Upper lobe of left lung (tissue), 6 donors: Measurements from ENCODE around the gene NAV2. TPM values are rescaled to one million over a fixed set of nuclear protein-coding genes. Genes with fewer than 3 reads are reported as not detected.

Source experiments
- ATAC-seq, 2 donors: fragments of 200-7000 bp; cut with Tn5 transposase; one replicate each; pipeline ENCODE4 v1.9.1; 2022; ENCODE audit warnings: mild to moderate bottlenecking in 2 of 2, moderate library complexity in 2 of 2; ENCODE audit not compliant: low FRiP score in 2 of 2
- DNase-seq, 2 donors: peaks; one replicate each; pipeline ENCODE4 v3.0.0-alpha.2; 2019 to 2020
- H3K27ac ChIP-seq, 4 donors: fragments of 200-600 bp; sonication (generic); one replicate each; pipeline ENCODE4 v1.5.1; 2016 to 2019
- H3K27me3 ChIP-seq, 4 donors: fragments of 200-600 bp; sonication (generic); one replicate each; pipeline ENCODE4 v1.5.1; 2017 to 2019
- H3K36me3 ChIP-seq, 4 donors: fragments of 200-600 bp; sonication (generic); one replicate each; pipeline ENCODE4 v1.5.1; 2016 to 2019
- H3K4me1 ChIP-seq, 4 donors: fragments of 200-600 bp; sonication (generic); one replicate each; pipeline ENCODE4 v1.5.1; 2018 to 2019
- H3K4me3 ChIP-seq, 4 donors: fragments of 200-600 bp; sonication (generic); one replicate each; pipeline ENCODE4 v1.5.1; 2017 to 2019; ENCODE audit warnings: mild to moderate bottlenecking in 2 of 4, moderate library complexity in 1 of 4
- H3K9me3 ChIP-seq, 4 donors: fragments of 200-600 bp; sonication (generic); one replicate each; pipeline ENCODE4 v1.5.1; 2018 to 2019
- EP300 ChIP-seq, 4 donors: sonication (generic); formaldehyde crosslinking; IDR thresholded peaks; one replicate each; pipeline ENCODE4 v1.5.1; 2017; ENCODE audit warnings: antibody characterized with exemption in 4 of 4, control low read depth in 2 of 4
- POLR2A ChIP-seq, 4 donors: fragments of 450-650 bp; IDR thresholded peaks; one replicate each; pipeline ENCODE4 v1.5.1; 2016 to 2017; ENCODE audit warnings: antibody characterized with exemption in 4 of 4, mild to moderate bottlenecking in 2 of 4
- POLR2AphosphoS5 ChIP-seq, 2 donors: sonication (generic); formaldehyde crosslinking; IDR thresholded peaks; one replicate each; pipeline ENCODE4 v1.5.1; 2017; ENCODE audit warnings: antibody characterized with exemption in 2 of 2
- WGBS, 2 donors: methylation state at CpG; one replicate each; pipeline ENCODE4 v1.1.5; 2017 to 2018; 5-methylcytosine and 5-hydroxymethylcytosine counted together
- total RNA-seq, 6 donors: library from RNA; depleted of rRNA in 4 of 6; stranded (reverse); fragments of >200 nt in 4 of 6; gene quantifications; one replicate each; pipeline versions ENCODE4 v1.1.0 to v1.2.1, GENCODE V29; 2016 to 2021
- TF ChIP-seq, protein P1 (sequence below), 6 experiments: fragments of 450-650 bp in 4 of 6; fragments of 200-600 bp in 2 of 6; sonication (generic) in 2 of 6; IDR thresholded peaks; one replicate each; pipeline ENCODE4 v1.5.1; 2016 to 2019; ENCODE audit warnings: antibody characterized with exemption in 6 of 6
- donor health status: DM: no; HTN: no; CAD: no; lungs with moderate emphysema.
- donor health status: DM: no; HTN: yes; CAD: no; lungs with severe emphysema.

Gene NAV2
- total RNA-seq, 6 donors from 2014 or later: 40.5 to 61.4 (median 52.3) TPM

DNA sequence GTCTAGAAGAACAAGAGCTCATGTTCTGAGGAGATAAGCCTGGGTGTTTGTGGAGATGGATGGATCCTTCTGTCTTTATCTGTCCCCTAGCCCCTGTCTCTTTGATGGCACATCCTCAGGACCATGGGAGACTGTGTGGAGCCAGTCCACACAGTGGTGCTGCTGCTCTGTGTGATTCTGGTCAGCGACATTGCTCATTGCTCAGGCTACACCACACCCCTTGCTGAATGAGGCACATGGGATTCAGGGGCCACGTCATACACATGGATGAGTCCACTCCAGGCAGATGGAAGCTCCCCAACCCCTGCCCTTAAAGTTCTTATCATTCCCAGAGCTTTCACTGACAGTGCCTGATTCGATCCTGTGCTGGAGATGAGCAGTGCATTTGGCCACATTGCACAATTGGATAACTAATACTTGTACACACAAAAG is 222.2 kb downstream of the NAV2 start:
- Histone ChIP-seq H3K27ac (no peak overlapping the region), H3K4me3 (no peak overlapping the region), H3K9me3 (no peaks in the 10 kb centered on the region), H3K27me3 (no peaks in the 10 kb centered on the region), H3K36me3 (peaks cover 0 to 27% (median 15%) of the 10 kb centered on the region in 4 donors), H3K4me1 (peaks cover 0 to 3% (median 0%) of the 10 kb centered on the region in 4 donors)
- WGBS, 2 donors: 95 to 100% methylated on average over 3 of the region's 3 CpGs
- DNase-seq (no peak), ATAC-seq (peak in 1 of 2 donors; percentile 90)
- TF ChIP-seq, protein P1, sequence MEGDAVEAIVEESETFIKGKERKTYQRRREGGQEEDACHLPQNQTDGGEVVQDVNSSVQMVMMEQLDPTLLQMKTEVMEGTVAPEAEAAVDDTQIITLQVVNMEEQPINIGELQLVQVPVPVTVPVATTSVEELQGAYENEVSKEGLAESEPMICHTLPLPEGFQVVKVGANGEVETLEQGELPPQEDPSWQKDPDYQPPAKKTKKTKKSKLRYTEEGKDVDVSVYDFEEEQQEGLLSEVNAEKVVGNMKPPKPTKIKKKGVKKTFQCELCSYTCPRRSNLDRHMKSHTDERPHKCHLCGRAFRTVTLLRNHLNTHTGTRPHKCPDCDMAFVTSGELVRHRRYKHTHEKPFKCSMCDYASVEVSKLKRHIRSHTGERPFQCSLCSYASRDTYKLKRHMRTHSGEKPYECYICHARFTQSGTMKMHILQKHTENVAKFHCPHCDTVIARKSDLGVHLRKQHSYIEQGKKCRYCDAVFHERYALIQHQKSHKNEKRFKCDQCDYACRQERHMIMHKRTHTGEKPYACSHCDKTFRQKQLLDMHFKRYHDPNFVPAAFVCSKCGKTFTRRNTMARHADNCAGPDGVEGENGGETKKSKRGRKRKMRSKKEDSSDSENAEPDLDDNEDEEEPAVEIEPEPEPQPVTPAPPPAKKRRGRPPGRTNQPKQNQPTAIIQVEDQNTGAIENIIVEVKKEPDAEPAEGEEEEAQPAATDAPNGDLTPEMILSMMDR (IDR thresholded peaks at IDR 0.05): no peak
- TF ChIP-seq POLR2A (IDR thresholded peaks at IDR 0.05) (no peak), POLR2AphosphoS5 (IDR thresholded peaks at IDR 0.05) (no peak), EP300 (IDR thresholded peaks at IDR 0.05) (no peak)

DNA sequence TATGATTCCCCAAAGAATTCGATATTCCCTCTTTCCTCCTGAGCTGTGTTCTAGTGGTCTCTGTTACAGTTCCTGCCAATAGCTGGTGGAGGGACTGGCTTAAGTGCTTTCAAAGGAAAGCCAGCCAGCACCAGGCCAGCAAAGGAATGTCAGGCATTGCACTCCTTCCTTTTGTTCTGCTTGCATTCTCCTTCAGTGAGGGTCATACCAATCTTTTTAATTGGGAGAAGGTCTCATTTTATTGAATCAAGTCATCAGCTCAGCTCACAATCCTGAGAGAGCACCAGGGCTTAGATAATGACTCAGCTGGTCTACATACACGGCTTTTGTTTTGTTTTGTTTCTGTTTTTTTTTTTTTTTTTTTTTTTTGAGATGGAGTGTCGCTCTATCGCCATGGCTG is 222.9 kb downstream of the NAV2 start:
- no peaks in the 10 kb centered on the region for H3K27me3 ChIP-seq
- TF ChIP-seq EP300 (IDR thresholded peaks at IDR 0.05) (no peak), POLR2A (IDR thresholded peaks at IDR 0.05) (no peak), POLR2AphosphoS5 (IDR thresholded peaks at IDR 0.05) (no peak)
- TF ChIP-seq, protein P1 (IDR thresholded peaks at IDR 0.05): no peak
- DNase-seq (no peak), ATAC-seq (no peak)
- H3K4me1 ChIP-seq: peaks cover 0 to 3% (median 0%) of the 10 kb centered on the region in 4 donors
- no peak overlapping the region for H3K4me3 ChIP-seq
- H3K36me3 ChIP-seq: peaks cover 0 to 27% (median 17%) of the 10 kb centered on the region in 4 donors
- H3K9me3 ChIP-seq: no peaks in the 10 kb centered on the region
- H3K27ac ChIP-seq: no peak overlapping the region
- WGBS, 2 donors: 70 to 74% methylated on average over 4 of the region's 4 CpGs

DNA sequence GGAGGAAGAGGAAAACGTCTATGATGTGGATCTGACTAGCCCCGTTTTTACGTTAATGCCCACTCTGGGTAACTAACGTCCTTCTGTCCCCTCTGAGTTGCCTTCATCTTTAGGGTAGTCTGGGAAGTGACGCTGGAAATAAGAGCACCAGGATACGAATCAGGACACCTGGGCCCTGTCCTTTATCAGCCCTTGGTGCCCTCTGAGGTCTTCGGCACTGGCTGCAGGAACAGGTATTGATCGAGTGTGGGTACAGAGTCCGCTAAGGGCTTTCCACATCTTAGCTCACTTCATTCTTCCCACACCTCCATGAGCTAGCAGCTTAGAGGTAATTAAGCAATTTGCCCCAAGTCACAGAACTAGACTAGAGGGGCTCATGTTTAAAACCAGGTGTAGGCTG is 223.8 kb downstream of the NAV2 start:
- Histone ChIP-seq H3K36me3 (peaks cover 0 to 34% (median 20%) of the 10 kb centered on the region in 4 donors), H3K9me3 (no peaks in the 10 kb centered on the region), H3K4me1 (peaks cover 0 to 3% (median 0%) of the 10 kb centered on the region in 4 donors), H3K27ac (no peak overlapping the region), H3K4me3 (no peak overlapping the region), H3K27me3 (no peaks in the 10 kb centered on the region)
- no peak for ATAC-seq
- WGBS, 2 donors: 92 to 94% methylated on average over 9 of the region's 9 CpGs
- no peak for DNase-seq
- TF ChIP-seq POLR2A (IDR thresholded peaks at IDR 0.05) (no peak), EP300 (IDR thresholded peaks at IDR 0.05) (no peak), POLR2AphosphoS5 (IDR thresholded peaks at IDR 0.05) (no peak)
- TF ChIP-seq, protein P1 (IDR thresholded peaks at IDR 0.05): no peak

DNA sequence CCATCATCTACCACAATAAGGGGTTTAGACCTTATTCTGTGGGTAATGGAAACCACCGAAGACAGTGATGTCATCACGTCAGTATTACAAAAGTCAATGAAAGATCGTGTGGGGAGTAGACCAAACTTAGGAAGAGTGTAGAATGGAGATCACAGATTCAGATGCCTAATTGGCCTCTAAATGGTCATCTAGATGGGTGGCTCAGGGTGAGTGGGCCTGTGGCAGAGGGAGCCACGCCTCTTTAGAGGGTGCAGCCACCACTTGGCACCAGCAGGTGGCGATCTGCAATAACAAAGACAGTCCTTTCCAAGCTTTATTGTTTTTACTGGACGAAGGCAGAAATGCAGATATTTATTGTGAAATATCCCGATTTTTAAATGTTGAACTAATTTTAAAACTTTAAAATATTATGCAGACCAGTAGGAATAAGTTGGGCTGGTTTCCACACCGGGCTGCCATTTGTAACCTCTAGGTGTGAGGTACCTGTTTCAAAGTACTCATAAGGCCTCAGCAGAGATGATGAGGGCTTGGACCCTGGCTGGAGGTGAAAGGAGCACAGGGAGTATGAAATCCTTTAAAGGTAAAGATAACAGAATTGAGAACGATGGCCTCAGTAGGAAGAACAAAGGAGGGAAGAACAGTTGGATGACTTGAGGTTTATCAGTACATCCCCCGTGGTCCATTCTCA is 225.7 kb downstream of the NAV2 start:
- Histone ChIP-seq H3K4me1 (no peaks in the 10 kb centered on the region), H3K9me3 (no peaks in the 10 kb centered on the region), H3K36me3 (peaks cover 0 to 32% (median 18%) of the 10 kb centered on the region in 4 donors), H3K4me3 (no peak overlapping the region), H3K27me3 (no peaks in the 10 kb centered on the region), H3K27ac (no peak overlapping the region)
- 59 to 60% methylated on average over 10 of the region's 10 CpGs for WGBS, 2 donors
- DNase-seq: peak in 1 of 2 donors; percentile 41
- peak; percentile 62 to 66 for ATAC-seq
- TF ChIP-seq, protein P1 (IDR thresholded peaks at IDR 0.05): peak in 5 of 6 experiments; percentile 45 to 83 (median 63)
- TF ChIP-seq POLR2AphosphoS5 (IDR thresholded peaks at IDR 0.05): no peak

DNA sequence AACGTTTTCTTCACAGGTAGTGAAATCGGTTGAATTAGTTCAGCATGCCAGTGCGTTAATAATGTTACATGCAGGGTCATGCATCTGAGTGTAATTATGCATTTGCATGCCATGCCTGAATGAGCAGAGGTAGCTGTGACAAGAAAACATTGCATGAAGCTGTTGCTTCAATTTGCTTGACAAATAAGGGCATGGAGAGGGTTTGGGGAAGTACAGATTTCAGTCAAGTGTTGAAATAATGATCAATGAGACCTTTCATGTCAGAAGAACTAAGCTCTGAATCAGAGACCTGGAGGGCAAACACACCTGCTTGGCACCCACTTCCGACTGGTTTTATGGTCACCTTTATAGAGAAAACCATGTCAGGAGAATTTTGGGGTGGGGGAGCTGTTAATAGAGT is 226.2 kb downstream of the NAV2 start:
- no peak overlapping the region for H3K27ac ChIP-seq
- H3K4me1 ChIP-seq: no peaks in the 10 kb centered on the region
- WGBS, 2 donors: 77 to 82% methylated on average over 4 of the region's 4 CpGs
- H3K36me3 ChIP-seq: peaks cover 0 to 26% (median 14%) of the 10 kb centered on the region in 4 donors
- H3K4me3 ChIP-seq: no peak overlapping the region
- TF ChIP-seq POLR2AphosphoS5 (IDR thresholded peaks at IDR 0.05) (no peak), POLR2A (IDR thresholded peaks at IDR 0.05) (no peak)
- TF ChIP-seq, protein P1 (IDR thresholded peaks at IDR 0.05): no peak
- ATAC-seq (no peak), DNase-seq (no peak)
- no peaks in the 10 kb centered on the region for H3K27me3 ChIP-seq
- H3K9me3 ChIP-seq: no peaks in the 10 kb centered on the region
